HG03064 (cell line): ENCODE results near the gene CREBL2.
"Not testable (repeated sequence)": the region's sequence is repeated elsewhere in the genome, so short reads cannot be mapped to it uniquely, and the experiment has no call there.

Experiments
- ATAC-seq: cut with Tn5 transposase; IDR thresholded peaks from one replicate; pipeline ENCODE4 v1.9.1; 2021; ENCODE audit warnings: low read depth; ENCODE audit not compliant: unreplicated experiment

The CREBL2 gene

GRCh38 chr12:12596598-12596997, 15.1 kb upstream of the CREBL2 start:
- not testable (repeated sequence) for ATAC-seq

GRCh38 chr12:12598864-12599263, 12.8 kb upstream of the CREBL2 start:
- ATAC-seq = no peak

- no peak for ATAC-seq
These were observed 11.7 kb upstream of the CREBL2 start for GRCh38 chr12:12599750-12600643.

- ATAC-seq = no peak
These were observed 11.0 kb upstream of the CREBL2 start for GRCh38 chr12:12600659-12601058.

GRCh38 chr12:12604740-12605139, 6.9 kb upstream of the CREBL2 start:
- ATAC-seq = no peak

GRCh38 chr12:12606781-12607589, 4.7 kb upstream of the CREBL2 start:
- no peak for ATAC-seq

GRCh38 chr12:12608557-12608957, 3.1 kb upstream of the CREBL2 start:
- ATAC-seq = no peak

GRCh38 chr12:12609692-12610091, 2.0 kb upstream of the CREBL2 start:
- no peak for ATAC-seq

- ATAC-seq = no peak
These were observed 965 bp upstream of the CREBL2 start for GRCh38 chr12:12610711-12611110.

- ATAC-seq = no peak
These were observed 682 bp downstream of the CREBL2 start for GRCh38 chr12:12612358-12612757.

GRCh38 chr12:12613344-12613743, 1.7 kb downstream of the CREBL2 start:
- no peak for ATAC-seq

GRCh38 chr12:12614342-12614741, 2.7 kb downstream of the CREBL2 start:
- no peak for ATAC-seq

GRCh38 chr12:12616512-12617310, 5.0 kb downstream of the CREBL2 start:
- no peak for ATAC-seq

- ATAC-seq = not testable (repeated sequence)
These were observed 6.4 kb downstream of the CREBL2 start for GRCh38 chr12:12618064-12618463.

GRCh38 chr12:12620730-12621315, 9.1 kb downstream of the CREBL2 start:
- no peak for ATAC-seq

- no peak for ATAC-seq
These were observed 10.7 kb downstream of the CREBL2 start for GRCh38 chr12:12622418-12622817.

- ATAC-seq = no peak
These were observed 12.9 kb downstream of the CREBL2 start for GRCh38 chr12:12624498-12624992.

- ATAC-seq = no peak
These were observed 14.8 kb downstream of the CREBL2 start for GRCh38 chr12:12626471-12626870.

GRCh38 chr12:12627308-12627827, 15.7 kb downstream of the CREBL2 start:
- ATAC-seq = no peak

GRCh38 chr12:12628013-12628412, 16.3 kb downstream of the CREBL2 start:
- no peak for ATAC-seq
